Coronary artery (tissue), 2 donors: ENCODE measurements around the gene DLG3.

ENCODE experiments used
- DNase-seq: peaks from one replicate; pipeline ENCODE4 v3.0.0-alpha.2; 2017; ENCODE audit warnings: low spot score
- H3K27ac ChIP-seq, 2 donors: fragments of 200-600 bp; sonication (generic); one replicate each; pipeline ENCODE4 v1.5.1; 2016 to 2019
- H3K4me3 ChIP-seq: fragments of 200-600 bp; sonication (generic); 2 replicates; pipeline ENCODE4 v1.5.1; 2016; ENCODE audit warnings: mild to moderate bottlenecking, moderate library complexity
- TF ChIP-seq, protein P1 (sequence below): fragments of 200-600 bp; sonication (generic); IDR thresholded peaks from one replicate; pipeline ENCODE4 v1.5.1; 2019; ENCODE audit warnings: antibody characterized with exemption

The DLG3 gene

DNA sequence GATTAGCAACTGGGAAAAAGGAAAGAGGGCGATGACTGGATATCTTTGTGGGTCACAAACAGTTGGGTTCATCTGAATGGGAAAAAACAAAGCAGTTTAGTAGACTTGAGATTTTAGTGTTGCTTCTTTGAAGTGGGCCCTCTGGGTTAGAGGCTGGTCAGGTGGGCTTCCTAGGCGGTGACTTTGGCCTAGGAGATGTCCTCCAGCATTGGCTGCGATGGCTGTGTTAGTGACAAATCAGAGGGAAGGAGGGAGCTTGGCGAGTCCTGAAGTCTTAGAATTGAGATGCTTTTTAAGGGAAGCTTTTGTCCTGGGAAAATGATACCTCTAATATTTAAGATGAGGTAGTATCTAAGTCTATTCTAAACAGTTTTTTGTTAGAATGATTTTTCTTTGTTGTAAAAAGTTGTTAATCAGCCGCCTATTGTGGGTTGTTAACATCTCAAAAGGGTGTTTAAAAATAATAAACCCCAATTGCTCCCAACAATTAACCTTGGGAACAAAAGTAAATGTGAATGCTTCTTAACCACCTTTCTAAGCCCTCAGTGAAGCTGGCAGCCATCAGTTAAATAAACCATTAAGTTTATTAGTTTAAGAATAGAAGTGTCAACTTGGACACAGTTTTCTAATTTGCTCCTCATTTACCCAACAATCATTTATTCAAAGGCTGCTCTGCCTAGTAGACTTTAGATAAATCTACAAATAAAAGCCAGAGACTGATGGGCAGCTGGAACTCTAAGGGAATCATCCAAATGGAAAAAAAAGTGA lies 31.7 kb downstream of the DLG3 start:
- TF ChIP-seq, protein P1, sequence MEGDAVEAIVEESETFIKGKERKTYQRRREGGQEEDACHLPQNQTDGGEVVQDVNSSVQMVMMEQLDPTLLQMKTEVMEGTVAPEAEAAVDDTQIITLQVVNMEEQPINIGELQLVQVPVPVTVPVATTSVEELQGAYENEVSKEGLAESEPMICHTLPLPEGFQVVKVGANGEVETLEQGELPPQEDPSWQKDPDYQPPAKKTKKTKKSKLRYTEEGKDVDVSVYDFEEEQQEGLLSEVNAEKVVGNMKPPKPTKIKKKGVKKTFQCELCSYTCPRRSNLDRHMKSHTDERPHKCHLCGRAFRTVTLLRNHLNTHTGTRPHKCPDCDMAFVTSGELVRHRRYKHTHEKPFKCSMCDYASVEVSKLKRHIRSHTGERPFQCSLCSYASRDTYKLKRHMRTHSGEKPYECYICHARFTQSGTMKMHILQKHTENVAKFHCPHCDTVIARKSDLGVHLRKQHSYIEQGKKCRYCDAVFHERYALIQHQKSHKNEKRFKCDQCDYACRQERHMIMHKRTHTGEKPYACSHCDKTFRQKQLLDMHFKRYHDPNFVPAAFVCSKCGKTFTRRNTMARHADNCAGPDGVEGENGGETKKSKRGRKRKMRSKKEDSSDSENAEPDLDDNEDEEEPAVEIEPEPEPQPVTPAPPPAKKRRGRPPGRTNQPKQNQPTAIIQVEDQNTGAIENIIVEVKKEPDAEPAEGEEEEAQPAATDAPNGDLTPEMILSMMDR = no peak
- no peak for DNase-seq
- H3K27ac ChIP-seq = peak overlapping the region; percentile 61 to 81
- H3K4me3 ChIP-seq = no peak overlapping the region

DNA sequence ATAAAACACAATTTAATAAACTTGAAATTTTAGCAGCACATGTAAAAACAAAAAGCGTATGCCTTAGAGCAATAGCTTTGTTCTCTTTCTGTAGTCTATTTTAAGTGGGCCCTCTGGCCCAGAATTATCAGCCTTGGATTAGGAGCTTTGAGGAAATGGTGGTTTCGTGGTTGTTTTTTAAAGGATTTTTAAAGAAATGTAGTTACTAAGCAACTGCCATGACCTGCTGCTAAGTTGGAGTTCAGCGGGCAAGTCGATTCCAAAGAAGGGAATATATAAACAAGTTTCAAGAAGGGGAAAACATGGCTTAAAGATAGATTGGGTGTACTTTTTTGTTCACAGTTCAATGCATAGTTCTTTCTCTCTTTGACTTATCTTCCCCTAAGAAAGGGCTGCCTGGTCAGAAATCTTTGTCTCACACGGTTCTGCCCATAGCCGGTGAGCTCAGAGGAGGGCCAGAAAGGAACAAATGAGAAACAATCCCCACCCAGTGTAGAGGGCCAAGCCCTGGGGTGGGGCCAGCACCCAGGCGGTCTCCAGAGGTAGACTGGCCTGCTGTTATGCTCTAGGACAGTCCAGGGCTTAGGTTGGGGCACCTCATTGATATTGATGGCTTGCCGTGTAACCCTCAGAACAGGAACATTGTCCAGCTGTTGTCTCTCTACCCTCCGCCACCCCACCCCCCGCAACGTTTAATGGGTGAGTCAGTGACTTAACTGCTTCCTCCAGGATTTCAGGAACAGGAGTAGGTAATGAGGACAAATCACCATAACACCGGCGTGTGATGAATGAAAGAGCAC lies 32.5 kb downstream of the DLG3 start:
- H3K27ac ChIP-seq = peak overlapping the region; percentile 61 to 81
- no peak for DNase-seq
- TF ChIP-seq, protein P1 = no peak
- H3K4me3 ChIP-seq = peak overlapping the region; percentile 32

DNA sequence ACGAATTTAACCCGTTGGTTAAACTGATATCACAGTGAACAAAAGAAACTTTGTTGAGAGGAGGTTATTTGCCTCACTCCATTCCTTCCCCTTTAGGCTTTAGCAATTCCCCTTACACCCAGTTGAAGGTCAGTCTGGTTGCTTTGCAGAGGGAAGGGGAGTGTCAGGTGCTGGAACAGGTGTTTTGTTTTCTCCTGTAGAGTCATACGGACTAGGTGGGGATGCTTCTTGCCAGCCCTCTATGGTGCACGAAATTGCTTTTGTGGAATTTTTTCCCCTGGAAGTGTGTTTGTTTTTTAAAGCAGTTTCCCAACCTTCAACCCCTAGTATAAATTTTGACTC lies 33.1 kb downstream of the DLG3 start:
- DNase-seq = no peak
- H3K4me3 ChIP-seq = peak overlapping the region; percentile 32
- TF ChIP-seq, protein P1 = no peak
- H3K27ac ChIP-seq = peak overlapping the region; percentile 61 to 81

DNA sequence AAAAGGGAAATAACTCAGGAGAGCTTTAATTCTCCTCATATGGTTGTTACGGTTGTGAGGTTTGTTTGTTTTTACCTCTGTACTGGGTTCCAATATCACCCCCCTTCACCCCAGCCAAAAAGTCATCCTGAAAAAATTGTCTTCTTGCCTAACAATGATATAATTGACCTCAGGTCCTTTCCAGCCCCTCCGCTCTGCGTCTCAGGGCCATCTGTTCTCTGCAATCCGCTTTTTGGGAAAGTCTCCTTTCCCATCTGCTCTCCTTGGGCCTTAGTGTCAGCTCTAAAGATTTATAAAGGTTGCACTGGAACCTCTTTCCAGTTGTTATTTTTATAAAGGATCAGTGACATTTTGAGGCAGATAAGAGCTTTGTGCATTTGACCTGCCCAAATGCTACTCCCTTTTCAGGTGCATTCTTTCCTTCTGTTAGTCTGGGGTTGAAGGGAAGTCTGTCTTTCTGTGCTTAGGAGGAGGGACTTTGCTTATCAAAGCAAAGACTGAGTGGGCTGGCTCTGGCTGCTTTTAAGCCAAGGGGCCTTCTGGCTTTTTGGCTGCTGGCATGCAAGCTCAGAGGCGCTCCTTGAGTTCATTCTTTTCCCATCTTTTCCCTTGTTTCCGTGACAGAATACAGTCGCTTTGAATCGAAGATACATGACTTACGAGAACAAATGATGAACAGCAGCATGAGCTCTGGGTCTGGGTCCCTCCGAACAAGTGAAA lies 34.1 kb downstream of the DLG3 start:
- peak overlapping the region in 1 of 2 donors; percentile 81 for H3K27ac ChIP-seq
- H3K4me3 ChIP-seq = no peak overlapping the region
- TF ChIP-seq, protein P1 = no peak
- no peak for DNase-seq

DNA sequence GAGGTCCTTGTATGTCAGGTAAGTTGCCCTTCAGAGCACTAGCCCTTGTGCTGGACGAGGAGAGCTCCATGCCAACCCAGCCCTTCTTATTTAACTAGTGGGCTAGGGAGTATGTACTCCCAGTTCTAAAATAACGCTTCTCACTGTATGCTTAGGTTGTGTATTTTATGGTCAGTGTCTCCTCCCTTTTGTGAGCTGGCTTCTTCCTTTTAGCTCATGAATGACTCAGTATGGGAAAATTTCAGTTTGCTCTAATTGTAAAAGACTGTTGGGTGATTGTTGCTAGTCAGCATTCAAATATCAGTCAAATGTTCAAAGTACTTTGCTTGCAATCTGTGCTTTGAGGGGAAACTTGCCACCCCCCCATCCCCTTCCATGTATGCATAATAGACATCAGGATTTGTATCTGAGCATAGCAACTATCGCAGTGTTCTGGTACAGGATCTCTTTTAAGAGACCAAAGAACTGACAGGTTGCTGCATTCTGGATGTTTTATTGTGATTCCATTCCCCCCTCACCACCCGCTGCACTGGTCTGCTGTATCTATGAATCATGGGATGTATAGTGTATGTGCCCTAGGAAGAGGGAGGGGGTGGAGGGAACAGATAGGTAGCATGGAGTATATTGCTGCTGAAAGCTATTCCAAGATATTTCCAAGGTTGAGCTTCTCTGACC lies 34.7 kb downstream of the DLG3 start:
- DNase-seq = no peak
- TF ChIP-seq, protein P1 = no peak
- Histone ChIP-seq H3K4me3 (no peak overlapping the region), H3K27ac (peak overlapping the region in 1 of 2 donors; percentile 81)

DNA sequence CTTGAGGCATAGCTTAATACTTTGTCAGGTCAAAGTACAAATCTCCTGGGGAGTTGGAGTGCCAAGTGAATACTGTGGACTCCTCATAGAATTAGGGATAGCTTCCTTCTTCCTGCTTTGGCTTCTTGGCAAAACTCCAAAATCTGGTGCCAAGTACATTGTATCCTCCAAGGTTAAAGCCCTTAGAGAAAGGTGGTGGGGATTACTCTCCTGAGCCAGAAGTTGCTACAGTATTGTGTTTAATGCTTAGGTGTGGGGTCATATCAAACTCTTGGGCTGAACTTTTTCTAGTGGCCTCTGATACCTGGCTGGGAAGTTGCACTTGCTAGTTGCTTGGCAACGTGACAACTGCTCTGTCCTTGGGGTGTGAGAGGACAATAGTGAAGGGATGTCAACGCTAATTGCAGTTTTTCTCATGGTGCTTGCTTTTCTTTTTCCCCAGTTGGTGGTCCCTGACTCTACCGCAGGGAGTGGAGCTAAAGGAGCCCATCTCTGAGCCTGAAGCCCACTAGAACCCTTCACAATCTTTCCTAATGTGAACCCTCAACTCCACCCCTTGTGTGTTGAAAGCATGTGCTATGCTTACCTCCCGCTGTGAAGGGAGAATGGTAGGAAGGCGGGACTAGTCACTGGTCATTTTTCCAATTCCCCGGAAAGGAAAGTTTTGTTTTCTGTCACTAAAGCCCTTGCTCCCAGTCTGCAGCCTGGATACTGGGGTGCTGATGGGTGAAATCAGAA lies 35.5 kb downstream of the DLG3 start:
- TF ChIP-seq, protein P1 = no peak
- Histone ChIP-seq H3K27ac (peak overlapping the region; percentile 37 to 81), H3K4me3 (peak overlapping the region; percentile 56)
- no peak for DNase-seq
